ENCODE results near the gene SLC6A20.
A peak's percentile ranks its signal among the peaks of the same experiment; 100 is the strongest.

The SLC6A20 gene

GRCh38 chr3:45779746-45780735, 16.3 kb downstream of the SLC6A20 start:
- DNase-seq (no peak), ATAC-seq (replicated peaks) (no peak)
- Mint-ChIP-seq H3K4me1 (no peaks in the 10 kb centered on the region), H3K27ac (no peak overlapping the region), H3K27me3 (no peaks in the 10 kb centered on the region), H3K9me3 (peaks cover 0 to 4% of the 10 kb centered on the region in 2 donors), H3K36me3 (no peaks in the 10 kb centered on the region), H3K4me3 (no peak overlapping the region)

- no peaks in the 10 kb centered on the region for H3K9me3 Mint-ChIP-seq
- no peak for ATAC-seq (replicated peaks)
- H3K27me3 Mint-ChIP-seq = peaks cover 0 to 4% of the 10 kb centered on the region in 2 donors
- no peaks in the 10 kb centered on the region for H3K36me3 Mint-ChIP-seq
- no peaks in the 10 kb centered on the region for H3K4me1 Mint-ChIP-seq
- no peak overlapping the region for H3K27ac Mint-ChIP-seq
- no peak overlapping the region for H3K4me3 Mint-ChIP-seq
- DNase-seq = no peak
These were observed 17.6 kb downstream of the SLC6A20 start for GRCh38 chr3:45778761-45779201.

- DNase-seq (no peak), ATAC-seq (replicated peaks) (no peak)
- Mint-ChIP-seq H3K4me3 (no peak overlapping the region), H3K27me3 (peaks cover 0 to 4% of the 10 kb centered on the region in 2 donors), H3K36me3 (no peaks in the 10 kb centered on the region), H3K27ac (no peak overlapping the region), H3K4me1 (peaks cover 2 to 3% of the 10 kb centered on the region in 2 donors), H3K9me3 (no peaks in the 10 kb centered on the region)
These were observed 18.5 kb downstream of the SLC6A20 start for GRCh38 chr3:45777746-45778386.

- DNase-seq = no peak
- Mint-ChIP-seq H3K27ac (no peak overlapping the region), H3K9me3 (no peaks in the 10 kb centered on the region), H3K4me3 (no peak overlapping the region), H3K27me3 (peaks cover 1 to 4% of the 10 kb centered on the region in 2 donors), H3K4me1 (peaks cover 2 to 9% of the 10 kb centered on the region in 2 donors), H3K36me3 (no peaks in the 10 kb centered on the region)
- no peak for ATAC-seq (replicated peaks)
These were observed 19.1 kb downstream of the SLC6A20 start for GRCh38 chr3:45777111-45777745.

- DNase-seq (no peak), ATAC-seq (replicated peaks) (no peak)
- Mint-ChIP-seq H3K36me3 (no peaks in the 10 kb centered on the region), H3K4me3 (no peak overlapping the region), H3K27me3 (peaks cover 7 to 10% of the 10 kb centered on the region in 2 donors), H3K4me1 (peaks cover 2 to 9% of the 10 kb centered on the region in 2 donors), H3K27ac (no peak overlapping the region), H3K9me3 (no peaks in the 10 kb centered on the region)
These were observed 19.7 kb downstream of the SLC6A20 start for GRCh38 chr3:45776611-45777010.

- ATAC-seq (replicated peaks) = no peak
- no peak for DNase-seq
- Mint-ChIP-seq H3K4me1 (peaks cover 2 to 9% of the 10 kb centered on the region in 2 donors), H3K27ac (no peak overlapping the region), H3K27me3 (peaks cover 10 to 12% of the 10 kb centered on the region in 2 donors), H3K9me3 (no peaks in the 10 kb centered on the region), H3K36me3 (no peaks in the 10 kb centered on the region), H3K4me3 (no peak overlapping the region)
These were observed 20.1 kb downstream of the SLC6A20 start for GRCh38 chr3:45776301-45776595.

GRCh38 chr3:45775571-45776300, 20.6 kb downstream of the SLC6A20 start:
- Mint-ChIP-seq H3K9me3 (no peaks in the 10 kb centered on the region), H3K4me1 (peaks cover 2 to 9% of the 10 kb centered on the region in 2 donors), H3K27me3 (peaks cover 10 to 17% of the 10 kb centered on the region in 2 donors), H3K4me3 (no peak overlapping the region), H3K36me3 (no peaks in the 10 kb centered on the region), H3K27ac (no peak overlapping the region)
- no peak for ATAC-seq (replicated peaks)
- DNase-seq = no peak

- DNase-seq (no peak), ATAC-seq (replicated peaks) (no peak)
- H3K27me3 Mint-ChIP-seq = peaks cover 10 to 18% of the 10 kb centered on the region in 2 donors
- H3K36me3 Mint-ChIP-seq = no peaks in the 10 kb centered on the region
- H3K4me3 Mint-ChIP-seq = no peak overlapping the region
- H3K9me3 Mint-ChIP-seq = no peaks in the 10 kb centered on the region
- peaks cover 2 to 9% of the 10 kb centered on the region in 2 donors for H3K4me1 Mint-ChIP-seq
- H3K27ac Mint-ChIP-seq = no peak overlapping the region
These were observed 21.5 kb downstream of the SLC6A20 start for GRCh38 chr3:45774581-45775521.

GRCh38 chr3:45773714-45774449, 22.5 kb downstream of the SLC6A20 start:
- DNase-seq (no peak), ATAC-seq (replicated peaks) (no peak)
- H3K4me1 Mint-ChIP-seq = peaks cover 2 to 9% of the 10 kb centered on the region in 2 donors
- H3K4me3 Mint-ChIP-seq = no peak overlapping the region
- H3K27me3 Mint-ChIP-seq = peaks cover 10 to 18% of the 10 kb centered on the region in 2 donors
- no peaks in the 10 kb centered on the region for H3K36me3 Mint-ChIP-seq
- H3K27ac Mint-ChIP-seq = no peak overlapping the region
- no peaks in the 10 kb centered on the region for H3K9me3 Mint-ChIP-seq

GRCh38 chr3:45773072-45773471, 23.3 kb downstream of the SLC6A20 start:
- no peaks in the 10 kb centered on the region for H3K36me3 Mint-ChIP-seq
- H3K27ac Mint-ChIP-seq = no peak overlapping the region
- DNase-seq (no peak), ATAC-seq (replicated peaks) (no peak)
- no peak overlapping the region for H3K4me3 Mint-ChIP-seq
- peaks cover 2 to 9% of the 10 kb centered on the region in 2 donors for H3K4me1 Mint-ChIP-seq
- peaks cover 11 to 18% of the 10 kb centered on the region in 2 donors for H3K27me3 Mint-ChIP-seq
- H3K9me3 Mint-ChIP-seq = no peaks in the 10 kb centered on the region

GRCh38 chr3:45772341-45773035, 23.8 kb downstream of the SLC6A20 start:
- DNase-seq (no peak), ATAC-seq (replicated peaks) (peak; percentile 71 to 93)
- peaks cover 2 to 9% of the 10 kb centered on the region in 2 donors for H3K4me1 Mint-ChIP-seq
- no peak overlapping the region for H3K27ac Mint-ChIP-seq
- H3K36me3 Mint-ChIP-seq = peaks cover 0 to 1% of the 10 kb centered on the region in 2 donors
- peaks cover 2 to 5% of the 10 kb centered on the region in 2 donors for H3K9me3 Mint-ChIP-seq
- peaks cover 17 to 18% of the 10 kb centered on the region in 2 donors for H3K27me3 Mint-ChIP-seq
- H3K4me3 Mint-ChIP-seq = no peak overlapping the region

GRCh38 chr3:45771831-45772230, 24.5 kb downstream of the SLC6A20 start:
- Mint-ChIP-seq H3K36me3 (peaks cover 0 to 3% of the 10 kb centered on the region in 2 donors), H3K27ac (no peak overlapping the region), H3K4me3 (no peak overlapping the region), H3K4me1 (peaks cover 2 to 9% of the 10 kb centered on the region in 2 donors), H3K9me3 (peaks cover 3 to 8% of the 10 kb centered on the region in 2 donors), H3K27me3 (peaks cover 18% of the 10 kb centered on the region in 2 donors)
- DNase-seq = no peak
- no peak for ATAC-seq (replicated peaks)

Data from stimulated activated naive B cell treated with anti-CD40 and anti-IgM and Interleukin-4, amounts not matched to agents 10 μg/mL and 1 μg/mL and 100 μg/mL, for 72 hours (primary cell).